HEK293 (cell line): ENCODE measurements around the gene GALT.

Experiments
- BCL11A ChIP-seq: fragments of 450-650 bp; formaldehyde crosslinking; IDR thresholded peaks from 2 replicates; pipeline ENCODE4 v1.5.1; 2016; ENCODE audit warnings: low read depth, missing biosample characterization, missing genetic modification characterization
- ELK4 ChIP-seq: IDR thresholded peaks from 2 replicates; pipeline ENCODE4 v1.6.1; 2011; ENCODE audit warnings: mild to moderate bottlenecking, low read depth, low read length, borderline replicate concordance
- HOXA7 ChIP-seq: sonication (generic); formaldehyde crosslinking; IDR thresholded peaks from 2 replicates; pipeline ENCODE4 v1.8.1; 2022; ENCODE audit warnings: missing genetic modification reagents, borderline replicate concordance
- KLF10 ChIP-seq: fragments of 450-650 bp; IDR thresholded peaks from 2 replicates; pipeline ENCODE4 v1.5.1; 2018; ENCODE audit warnings: missing biosample characterization, mild to moderate bottlenecking, missing genetic modification characterization
- KLF8 ChIP-seq: fragments of 450-650 bp; formaldehyde crosslinking; IDR thresholded peaks from 2 replicates; pipeline ENCODE4 v1.5.1; 2016; ENCODE audit warnings: missing biosample characterization, missing genetic modification characterization
- MEIS1 ChIP-seq: sonication (generic); formaldehyde crosslinking; IDR thresholded peaks from 2 replicates; pipeline ENCODE4 v1.8.1; 2022; ENCODE audit warnings: missing genetic modification reagents, mild to moderate bottlenecking, borderline replicate concordance
- PRDM1 ChIP-seq: fragments of 450-650 bp; formaldehyde crosslinking; IDR thresholded peaks from 2 replicates; pipeline ENCODE4; 2016; ENCODE audit warnings: missing biosample characterization, missing genetic modification characterization
- REPIN1 ChIP-seq: fragments of 450-650 bp; formaldehyde crosslinking; IDR thresholded peaks from 2 replicates; pipeline ENCODE4 v1.5.1; 2017; ENCODE audit warnings: missing biosample characterization, missing genetic modification characterization, low read depth
- SCRT1 ChIP-seq: fragments of 450-650 bp; formaldehyde crosslinking; IDR thresholded peaks from 2 replicates; pipeline ENCODE4 v1.5.1; 2016; ENCODE audit warnings: missing biosample characterization, missing genetic modification characterization, borderline replicate concordance
- SCRT2 ChIP-seq: fragments of 450-650 bp; formaldehyde crosslinking; IDR thresholded peaks from 2 replicates; pipeline ENCODE4 v1.5.1; 2016; ENCODE audit warnings: missing biosample characterization, missing genetic modification characterization
- TCF7L2 ChIP-seq: IDR thresholded peaks from 2 replicates; pipeline ENCODE4 v1.6.1; 2011; ENCODE audit warnings: low read depth, mild to moderate bottlenecking, inconsistent platforms, low read length, moderate library complexity, borderline replicate concordance
- TRIM28 ChIP-seq: IDR thresholded peaks from 2 replicates; pipeline ENCODE4 v1.6.1; 2011; ENCODE audit warnings: low read length, control low read depth, borderline replicate concordance
- ZBTB20 ChIP-seq: fragments of 450-650 bp; formaldehyde crosslinking; IDR thresholded peaks from 2 replicates; pipeline ENCODE4 v1.5.1; 2016; ENCODE audit warnings: missing biosample characterization, missing genetic modification characterization
- ZBTB21 ChIP-seq: fragments of 450-650 bp; formaldehyde crosslinking; IDR thresholded peaks from 2 replicates; pipeline ENCODE4 v1.5.1; 2017; ENCODE audit warnings: missing biosample characterization, missing genetic modification characterization
- ZFP3 ChIP-seq: fragments of 450-650 bp; formaldehyde crosslinking; IDR thresholded peaks from 2 replicates; pipeline ENCODE4 v1.5.1; 2016; ENCODE audit warnings: low read depth, missing biosample characterization, missing genetic modification characterization
- ZFP41 ChIP-seq: fragments of 450-650 bp; formaldehyde crosslinking; IDR thresholded peaks from 2 replicates; pipeline ENCODE4 v1.5.1; 2016; ENCODE audit warnings: missing biosample characterization, missing genetic modification characterization, borderline replicate concordance
- ZNF112 ChIP-seq: fragments of 450-650 bp; formaldehyde crosslinking; IDR thresholded peaks from 2 replicates; pipeline ENCODE4 v1.5.0; 2017; ENCODE audit warnings: missing biosample characterization, missing genetic modification characterization
- ZNF114 ChIP-seq: fragments of 450-650 bp; formaldehyde crosslinking; IDR thresholded peaks from 2 replicates; pipeline ENCODE4 v1.5.0; 2017; ENCODE audit warnings: missing biosample characterization, missing genetic modification characterization
- ZNF19 ChIP-seq: fragments of 450-650 bp; formaldehyde crosslinking; IDR thresholded peaks from 2 replicates; pipeline ENCODE4; 2016; ENCODE audit warnings: missing biosample characterization, missing genetic modification characterization, low read depth
- ZNF214 ChIP-seq: fragments of 450-650 bp; formaldehyde crosslinking; IDR thresholded peaks from 2 replicates; pipeline ENCODE4 v1.5.1; 2017; ENCODE audit warnings: missing biosample characterization, mild to moderate bottlenecking, missing genetic modification characterization, borderline replicate concordance
- ZNF302 ChIP-seq: fragments of 450-650 bp; formaldehyde crosslinking; IDR thresholded peaks from 2 replicates; pipeline ENCODE4 v1.5.1; 2016; ENCODE audit warnings: missing biosample characterization, missing genetic modification characterization, low read depth
- ZNF37A ChIP-seq: fragments of 450-650 bp; IDR thresholded peaks from 2 replicates; pipeline ENCODE4 v1.5.1; 2018; ENCODE audit warnings: missing biosample characterization, missing genetic modification characterization
- ZNF404 ChIP-seq: fragments of 450-650 bp; formaldehyde crosslinking; IDR thresholded peaks from 2 replicates; pipeline ENCODE4 v1.5.1; 2017; ENCODE audit warnings: missing biosample characterization, missing genetic modification characterization
- ZNF48 ChIP-seq: fragments of 450-650 bp; formaldehyde crosslinking; IDR thresholded peaks from 2 replicates; pipeline ENCODE4 v1.5.1; 2016; ENCODE audit warnings: missing biosample characterization, missing genetic modification characterization
- ZNF501 ChIP-seq: fragments of 450-650 bp; formaldehyde crosslinking; IDR thresholded peaks from 2 replicates; pipeline ENCODE4 v1.5.1; 2016; ENCODE audit warnings: missing biosample characterization, missing genetic modification characterization
- ZNF530 ChIP-seq: fragments of 450-650 bp; formaldehyde crosslinking; IDR thresholded peaks from 2 replicates; pipeline ENCODE4 v1.5.1; 2016; ENCODE audit warnings: low read depth, missing biosample characterization, missing genetic modification characterization
- ZNF596 ChIP-seq: fragments of 450-650 bp; IDR thresholded peaks from 2 replicates; pipeline ENCODE4 v1.5.0; 2018; ENCODE audit warnings: missing biosample characterization, mild to moderate bottlenecking, missing genetic modification characterization, moderate library complexity
- ZNF610 ChIP-seq: fragments of 450-650 bp; formaldehyde crosslinking; IDR thresholded peaks from 2 replicates; pipeline ENCODE4 v1.5.1; 2016; ENCODE audit warnings: missing biosample characterization, missing genetic modification characterization, borderline replicate concordance
- ZNF624 ChIP-seq: fragments of 450-650 bp; formaldehyde crosslinking; IDR thresholded peaks from 2 replicates; pipeline ENCODE4 v1.5.1; 2017; ENCODE audit warnings: missing biosample characterization, missing genetic modification characterization
- ZNF626 ChIP-seq: fragments of 450-650 bp; sonication (Bioruptor Pico); formaldehyde crosslinking; IDR thresholded peaks from 2 replicates; pipeline ENCODE4 v1.5.1; 2018; ENCODE audit warnings: missing biosample characterization, missing genetic modification characterization, inconsistent platforms
- ZNF677 ChIP-seq: fragments of 450-650 bp; IDR thresholded peaks from 2 replicates; pipeline ENCODE4 v1.5.0; 2018; ENCODE audit warnings: missing biosample characterization, mild to moderate bottlenecking, missing genetic modification characterization, moderate library complexity
- ZNF768 ChIP-seq: fragments of 450-650 bp; formaldehyde crosslinking; IDR thresholded peaks from 2 replicates; pipeline ENCODE4 v1.5.1; 2018; ENCODE audit warnings: missing biosample characterization, mild to moderate bottlenecking, missing genetic modification characterization
- ZSCAN16 ChIP-seq: fragments of 450-650 bp; formaldehyde crosslinking; IDR thresholded peaks from 2 replicates; pipeline ENCODE4 v1.5.1; 2016; ENCODE audit warnings: missing biosample characterization, missing genetic modification characterization
- TF ChIP-seq, protein P1 (sequence below): fragments of 450-650 bp; formaldehyde crosslinking; IDR thresholded peaks from 2 replicates; pipeline ENCODE4 v1.5.1; 2016; ENCODE audit warnings: missing biosample characterization, missing genetic modification characterization
- TF ChIP-seq, protein P2 (sequence below): fragments of 450-650 bp; formaldehyde crosslinking; IDR thresholded peaks from 2 replicates; pipeline ENCODE4 v1.5.1; 2016; ENCODE audit warnings: missing biosample characterization, missing genetic modification characterization

Gene GALT

GRCh38 chr9:34637356-34638137, 8.9 kb upstream of the GALT start, which contains the start of gene SIGMAR1 (continued):
- TF ChIP-seq ZNF37A (tag by site-specific recombination) (peak; percentile 91), ZNF19 (no peak), HOXA7 (CRISPR knock-in tag) (no peak), TCF7L2 (no peak), ZNF610 (tag by site-specific recombination) (no peak), ZSCAN16 (tag by site-specific recombination) (no peak), SCRT1 (tag by site-specific recombination) (no peak), BCL11A (no peak), ZNF677 (tag by site-specific recombination) (no peak; the same call in 1 of the 2 replicates), ZNF114 (tag by site-specific recombination) (no peak), ZNF624 (no peak), ZBTB21 (tag by site-specific recombination) (no peak), ZNF530 (tag by site-specific recombination) (no peak), ZFP3 (tag by site-specific recombination) (no peak), ZNF596 (0 out of 2 replicates have a peak, but pooled peaks have one; percentile 31), TRIM28 (peak; percentile 56; the same call in 1 of the 2 replicates), MEIS1 (CRISPR knock-in tag) (no peak), SCRT2 (tag by site-specific recombination) (no peak), ZNF214 (tag by site-specific recombination) (no peak), KLF8 (peak; percentile 75; the same call in 1 of the 2 replicates), ZNF404 (no peak), ZBTB20 (no peak), ZNF768 (tag by site-specific recombination) (no peak), ZNF302 (no peak), ZFP41 (tag by site-specific recombination) (no peak), ZNF112 (tag by site-specific recombination) (no peak), ZNF501 (tag by site-specific recombination) (0 out of 2 replicates have a peak, but pooled peaks have one; percentile 48), REPIN1 (peak; percentile 62; the same call in 1 of the 2 replicates), ELK4 (no peak), PRDM1 (no peak), KLF10 (peak; percentile 76), ZNF48 (no peak), ZNF626 (tag by site-specific recombination) (no peak)
- TF ChIP-seq, protein P1, sequence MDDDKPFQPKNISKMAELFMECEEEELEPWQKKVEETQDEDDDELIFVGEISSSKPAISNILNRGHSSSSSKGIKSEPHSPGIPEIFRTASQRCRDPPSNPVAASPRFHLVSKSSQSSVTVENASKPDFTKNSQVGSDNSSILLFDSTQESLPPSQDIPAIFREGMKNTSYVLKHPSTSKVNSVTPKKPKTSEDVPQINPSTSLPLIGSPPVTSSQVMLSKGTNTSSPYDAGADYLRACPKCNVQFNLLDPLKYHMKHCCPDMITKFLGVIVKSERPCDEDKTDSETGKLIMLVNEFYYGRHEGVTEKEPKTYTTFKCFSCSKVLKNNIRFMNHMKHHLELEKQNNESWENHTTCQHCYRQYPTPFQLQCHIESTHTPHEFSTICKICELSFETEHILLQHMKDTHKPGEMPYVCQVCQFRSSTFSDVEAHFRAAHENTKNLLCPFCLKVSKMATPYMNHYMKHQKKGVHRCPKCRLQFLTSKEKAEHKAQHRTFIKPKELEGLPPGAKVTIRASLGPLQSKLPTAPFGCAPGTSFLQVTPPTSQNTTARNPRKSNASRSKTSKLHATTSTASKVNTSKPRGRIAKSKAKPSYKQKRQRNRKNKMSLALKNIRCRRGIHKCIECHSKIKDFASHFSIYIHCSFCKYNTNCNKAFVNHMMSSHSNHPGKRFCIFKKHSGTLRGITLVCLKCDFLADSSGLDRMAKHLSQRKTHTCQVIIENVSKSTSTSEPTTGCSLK (tag by site-specific recombination), result no peak
- TF ChIP-seq, protein P2, sequence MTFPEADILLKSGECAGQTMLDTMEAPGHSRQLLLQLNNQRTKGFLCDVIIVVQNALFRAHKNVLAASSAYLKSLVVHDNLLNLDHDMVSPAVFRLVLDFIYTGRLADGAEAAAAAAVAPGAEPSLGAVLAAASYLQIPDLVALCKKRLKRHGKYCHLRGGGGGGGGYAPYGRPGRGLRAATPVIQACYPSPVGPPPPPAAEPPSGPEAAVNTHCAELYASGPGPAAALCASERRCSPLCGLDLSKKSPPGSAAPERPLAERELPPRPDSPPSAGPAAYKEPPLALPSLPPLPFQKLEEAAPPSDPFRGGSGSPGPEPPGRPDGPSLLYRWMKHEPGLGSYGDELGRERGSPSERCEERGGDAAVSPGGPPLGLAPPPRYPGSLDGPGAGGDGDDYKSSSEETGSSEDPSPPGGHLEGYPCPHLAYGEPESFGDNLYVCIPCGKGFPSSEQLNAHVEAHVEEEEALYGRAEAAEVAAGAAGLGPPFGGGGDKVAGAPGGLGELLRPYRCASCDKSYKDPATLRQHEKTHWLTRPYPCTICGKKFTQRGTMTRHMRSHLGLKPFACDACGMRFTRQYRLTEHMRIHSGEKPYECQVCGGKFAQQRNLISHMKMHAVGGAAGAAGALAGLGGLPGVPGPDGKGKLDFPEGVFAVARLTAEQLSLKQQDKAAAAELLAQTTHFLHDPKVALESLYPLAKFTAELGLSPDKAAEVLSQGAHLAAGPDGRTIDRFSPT (tag by site-specific recombination), result peak; percentile 88
